UCSD-AML1 (cell line): Measurements from ENCODE around the gene ADAMTS12.
"Not testable (repeated sequence)": the region's sequence is repeated elsewhere in the genome, so short reads cannot be mapped to it uniquely, and the experiment has no call there.

Source experiments
- DNase-seq: peaks from one replicate; lab custom pipeline; 2025; ENCODE audit not compliant: unreplicated experiment; lab: John Stamatoyannopoulos, UW

ADAMTS12 gene

GRCh38 chr5:33891788-33892619 is at the start of gene ADAMTS12:
Gene ADAMTS12, minus strand, starts transcription at chr5:33891990. Its CDS starts 134 bp downstream, at chr5:33891856.
- no peak for DNase-seq

- DNase-seq: no peak
Measured at GRCh38 chr5:33941090-33941489, 49.3 kb upstream of the ADAMTS12 start.

- no peak for DNase-seq
Measured at GRCh38 chr5:33939556-33940262, 47.9 kb upstream of the ADAMTS12 start.

- no peak for DNase-seq
Measured at GRCh38 chr5:33938881-33939280, 47.1 kb upstream of the ADAMTS12 start.

GRCh38 chr5:33938507-33938796 is 46.7 kb upstream of the ADAMTS12 start:
- DNase-seq: no peak

GRCh38 chr5:33937707-33938506 is 46.1 kb upstream of the ADAMTS12 start:
- DNase-seq: no peak

- DNase-seq: no peak
Measured at GRCh38 chr5:33937017-33937706, 45.4 kb upstream of the ADAMTS12 start.

GRCh38 chr5:33936381-33937016 is 44.7 kb upstream of the ADAMTS12 start, which contains the start of gene RXFP3:
Gene RXFP3, plus strand, starts transcription at chr5:33936386. Its CDS starts 355 bp downstream, at chr5:33936741.
- no peak for DNase-seq

GRCh38 chr5:33936004-33936380 is 44.2 kb upstream of the ADAMTS12 start:
- DNase-seq: peak; percentile 35

GRCh38 chr5:33934176-33934575 is 42.4 kb upstream of the ADAMTS12 start:
- no peak for DNase-seq

- DNase-seq: no peak
Measured at GRCh38 chr5:33933723-33934169, 42.0 kb upstream of the ADAMTS12 start.

GRCh38 chr5:33931136-33931535 is 39.3 kb upstream of the ADAMTS12 start:
- DNase-seq: no peak

- DNase-seq: no peak
Measured at GRCh38 chr5:33929925-33930690, 38.3 kb upstream of the ADAMTS12 start.

- DNase-seq: no peak
Measured at GRCh38 chr5:33928283-33928682, 36.5 kb upstream of the ADAMTS12 start.

GRCh38 chr5:33927685-33928084 is 35.9 kb upstream of the ADAMTS12 start:
- DNase-seq: no peak

GRCh38 chr5:33925278-33925677 is 33.5 kb upstream of the ADAMTS12 start:
- DNase-seq: no peak

GRCh38 chr5:33921002-33921401 is 29.2 kb upstream of the ADAMTS12 start:
- no peak for DNase-seq

GRCh38 chr5:33914844-33915243 is 23.1 kb upstream of the ADAMTS12 start:
- not testable (repeated sequence) for DNase-seq

- DNase-seq: not testable (repeated sequence)
Measured at GRCh38 chr5:33906248-33906647, 14.5 kb upstream of the ADAMTS12 start.

GRCh38 chr5:33905381-33905780 is 13.6 kb upstream of the ADAMTS12 start:
- no peak for DNase-seq
